ENCODE results near the gene SNRPF. TPM values are rescaled to one million over a fixed set of nuclear protein-coding genes. Genes with fewer than 3 reads are reported as not detected.

Gene SNRPF
- total RNA-seq, 1 experiment from 2014 or later, result 50.3 TPM

DNA sequence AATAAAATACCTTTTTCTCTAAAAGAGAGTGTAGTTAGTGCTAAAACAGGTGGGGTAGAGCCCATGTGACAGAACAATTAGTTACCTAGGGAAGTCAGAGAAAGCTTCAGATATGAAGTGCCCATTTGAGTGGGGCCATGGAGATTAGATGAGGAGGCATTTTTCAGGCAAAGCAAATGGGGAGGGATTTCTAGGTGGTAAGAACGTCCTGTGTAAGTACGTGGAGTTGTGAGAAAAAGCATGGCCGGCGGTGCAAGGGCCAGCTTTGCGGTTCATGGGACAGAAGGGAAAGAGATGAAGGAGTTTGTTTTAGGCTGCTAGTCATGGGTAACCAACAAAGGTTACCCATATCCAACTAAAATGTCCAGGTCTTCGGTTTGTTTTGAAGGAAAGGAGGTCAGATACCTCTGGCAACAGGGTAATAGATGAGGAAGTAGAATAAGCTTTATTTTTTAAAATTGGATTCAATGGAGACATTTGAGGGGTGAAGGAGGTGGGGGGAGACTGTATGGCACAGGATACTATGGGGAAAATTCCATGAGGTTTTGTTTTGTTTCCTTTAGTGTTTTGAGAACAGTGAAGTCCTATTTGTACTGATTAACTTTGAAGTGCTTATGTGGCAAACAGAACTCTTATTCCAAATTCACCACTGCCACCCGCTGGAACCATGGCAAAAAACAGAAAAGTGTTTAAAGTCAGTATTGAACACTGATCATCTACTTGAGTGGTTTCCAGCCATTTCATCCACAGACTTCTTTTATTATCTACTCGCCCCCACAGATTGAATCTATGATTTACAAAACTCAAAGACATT is 10.0 kb upstream of the SNRPF start:
- H3K79me2 ChIP-seq (ENCODE audit: low read depth), result no peaks in the 10 kb centered on the region
- CTCF ChIA-PET, result interaction anchor here (0.7 to 1.3 kb wide), 4 partner anchors 31 to 626 kb away, joined by 3 to 9 read pairs (median 8); no protein-coding TSS in a partner anchor
- no peaks in the 10 kb centered on the region for H3K36me3 ChIP-seq (ENCODE audit: low read depth)
- H3K27me3 ChIP-seq (ENCODE audit: insufficient read depth, low read depth), result no peaks in the 10 kb centered on the region
- H3K9me2 ChIP-seq (ENCODE audit: insufficient read depth), result no peaks in the 10 kb centered on the region
- intact Hi-C loops (cut with micrococcal nuclease; ENCODE audit: unreplicated experiment), result loop anchor here (5.0 kb wide), 1 partner anchor 266 kb away; no protein-coding TSS in a partner anchor
- peak; percentile 36 to 49 for DNase-seq
- no peak for TF ChIP-seq EZH2 (IDR thresholded peaks at IDR 0.05; ENCODE audit: low read depth)
- TF ChIP-seq, protein P1, sequence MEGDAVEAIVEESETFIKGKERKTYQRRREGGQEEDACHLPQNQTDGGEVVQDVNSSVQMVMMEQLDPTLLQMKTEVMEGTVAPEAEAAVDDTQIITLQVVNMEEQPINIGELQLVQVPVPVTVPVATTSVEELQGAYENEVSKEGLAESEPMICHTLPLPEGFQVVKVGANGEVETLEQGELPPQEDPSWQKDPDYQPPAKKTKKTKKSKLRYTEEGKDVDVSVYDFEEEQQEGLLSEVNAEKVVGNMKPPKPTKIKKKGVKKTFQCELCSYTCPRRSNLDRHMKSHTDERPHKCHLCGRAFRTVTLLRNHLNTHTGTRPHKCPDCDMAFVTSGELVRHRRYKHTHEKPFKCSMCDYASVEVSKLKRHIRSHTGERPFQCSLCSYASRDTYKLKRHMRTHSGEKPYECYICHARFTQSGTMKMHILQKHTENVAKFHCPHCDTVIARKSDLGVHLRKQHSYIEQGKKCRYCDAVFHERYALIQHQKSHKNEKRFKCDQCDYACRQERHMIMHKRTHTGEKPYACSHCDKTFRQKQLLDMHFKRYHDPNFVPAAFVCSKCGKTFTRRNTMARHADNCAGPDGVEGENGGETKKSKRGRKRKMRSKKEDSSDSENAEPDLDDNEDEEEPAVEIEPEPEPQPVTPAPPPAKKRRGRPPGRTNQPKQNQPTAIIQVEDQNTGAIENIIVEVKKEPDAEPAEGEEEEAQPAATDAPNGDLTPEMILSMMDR (conservative IDR thresholded peaks at IDR 0.05), result peak; percentile 65
- H3K4me3 ChIP-seq, result no peak overlapping the region
- peak overlapping the region; percentile 58; the same call in 1 of the 2 replicates for H2AFZ ChIP-seq
- H3K4me1 ChIP-seq (replicated peaks; ENCODE audit: insufficient read depth), result no peaks in the 10 kb centered on the region
- H3K9me3 ChIP-seq (ENCODE audit: insufficient read depth, low read depth), result no peaks in the 10 kb centered on the region
- no peaks in the 10 kb centered on the region for H3F3A ChIP-seq (ENCODE audit: insufficient read depth, low read depth)
- POLR2A ChIA-PET (ENCODE audit: unreplicated experiment), result no interaction called here
- no peak overlapping the region for H3K4me2 ChIP-seq
- H4K20me1 ChIP-seq (ENCODE audit: insufficient read depth), result no peaks in the 10 kb centered on the region
- H3K27ac ChIP-seq, result no peak overlapping the region
- BruUV-seq (replicated peaks), result no TSS peak

DNA sequence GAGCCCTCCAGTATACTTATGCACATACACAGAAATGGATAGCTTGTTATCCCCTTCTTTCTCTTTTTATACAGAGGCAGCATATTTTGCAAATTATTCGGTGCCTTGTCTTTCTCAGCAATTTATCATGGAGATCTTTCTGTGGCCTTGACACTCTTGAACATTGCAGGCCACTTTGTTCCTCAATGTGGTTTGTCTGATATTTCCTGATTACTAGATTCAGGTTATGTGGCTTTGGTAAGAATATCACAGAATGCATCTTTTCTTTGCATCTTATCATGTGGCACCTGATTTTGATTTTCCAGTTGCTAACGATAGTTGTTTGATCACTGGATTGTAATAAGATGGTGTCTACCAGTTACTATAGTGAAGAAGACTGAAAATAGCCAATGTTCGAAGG is 7.1 kb upstream of the SNRPF start:
- BruUV-seq (replicated peaks), result no TSS peak

DNA sequence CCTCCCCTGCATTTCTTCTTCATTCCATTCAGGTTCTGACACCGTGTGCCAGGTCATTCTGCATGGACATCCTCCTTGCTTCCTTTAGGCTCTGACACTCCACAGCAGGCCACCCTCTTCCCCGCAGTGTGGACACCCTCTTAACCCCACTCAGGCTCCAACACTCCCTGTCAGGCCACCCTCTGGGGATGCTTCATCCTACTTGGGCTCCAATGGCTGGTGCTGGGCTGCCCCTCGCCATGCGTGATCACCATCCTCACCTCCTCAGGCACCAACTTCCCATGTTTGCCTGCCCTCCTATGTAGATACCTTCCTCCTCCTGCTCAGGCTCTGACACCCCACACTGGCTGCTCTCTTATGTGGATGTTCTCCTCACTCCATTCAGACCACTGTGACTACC is 6.6 kb upstream of the SNRPF start:
- Histone ChIP-seq H3K9me3 (ENCODE audit: insufficient read depth, low read depth) (no peaks in the 10 kb centered on the region), H3K79me2 (ENCODE audit: low read depth) (no peaks in the 10 kb centered on the region), H3K9me2 (ENCODE audit: insufficient read depth) (no peaks in the 10 kb centered on the region; the same call in 1 of the 2 replicates), H3K27ac (no peak overlapping the region), H3F3A (ENCODE audit: insufficient read depth, low read depth) (no peaks in the 10 kb centered on the region), H3K27me3 (ENCODE audit: insufficient read depth, low read depth) (no peaks in the 10 kb centered on the region), H3K4me1 (replicated peaks; ENCODE audit: insufficient read depth) (no peaks in the 10 kb centered on the region), H4K20me1 (ENCODE audit: insufficient read depth) (no peaks in the 10 kb centered on the region), H3K36me3 (ENCODE audit: low read depth) (no peaks in the 10 kb centered on the region), H2AFZ (no peak overlapping the region), H3K4me2 (no peak overlapping the region), H3K4me3 (no peak overlapping the region)
- CTCF ChIA-PET, result no interaction called here
- DNase-seq, result no peak
- no TSS peak for BruUV-seq (replicated peaks)
- intact Hi-C loops (cut with micrococcal nuclease; ENCODE audit: unreplicated experiment), result no loop called here
- POLR2A ChIA-PET (ENCODE audit: unreplicated experiment), result no interaction called here
- TF ChIP-seq, protein P1 (conservative IDR thresholded peaks at IDR 0.05), result no peak
- TF ChIP-seq EZH2 (IDR thresholded peaks at IDR 0.05; ENCODE audit: low read depth), result no peak

More for the DNA sequence above, 7.1 kb upstream of the SNRPF start:
- CTCF ChIA-PET, result no interaction called here
- Histone ChIP-seq H3F3A (ENCODE audit: insufficient read depth, low read depth) (no peaks in the 10 kb centered on the region), H3K27me3 (ENCODE audit: insufficient read depth, low read depth) (no peaks in the 10 kb centered on the region), H3K9me3 (ENCODE audit: insufficient read depth, low read depth) (no peaks in the 10 kb centered on the region), H3K4me2 (no peak overlapping the region), H3K79me2 (ENCODE audit: low read depth) (no peaks in the 10 kb centered on the region), H3K36me3 (ENCODE audit: low read depth) (no peaks in the 10 kb centered on the region), H3K9me2 (ENCODE audit: insufficient read depth) (no peaks in the 10 kb centered on the region; the same call in 1 of the 2 replicates), H4K20me1 (ENCODE audit: insufficient read depth) (no peaks in the 10 kb centered on the region), H3K4me3 (no peak overlapping the region), H3K4me1 (replicated peaks; ENCODE audit: insufficient read depth) (no peaks in the 10 kb centered on the region), H2AFZ (no peak overlapping the region), H3K27ac (no peak overlapping the region)
- TF ChIP-seq, protein P1 (conservative IDR thresholded peaks at IDR 0.05), result no peak
- intact Hi-C loops (cut with micrococcal nuclease; ENCODE audit: unreplicated experiment), result no loop called here
- POLR2A ChIA-PET (ENCODE audit: unreplicated experiment), result no interaction called here
- DNase-seq, result no peak

All from PC-9 (cell line).